ENCODE data around the gene OTOG.

- TF ChIP-seq REST (IDR thresholded peaks at IDR 0.05; ENCODE audit: insufficient read depth in 1 of 2, low read depth in 2 of 2, low read length in 2 of 2) (no peak), POLR2AphosphoS5 (IDR thresholded peaks at IDR 0.05; ENCODE audit: low read depth, low read length) (no peak), SIN3A (IDR thresholded peaks at IDR 0.05; ENCODE audit: borderline replicate concordance, insufficient read depth, low read length) (no peak)
These were observed 30.4 kb upstream of the OTOG start for GRCh38 chr11:17516551-17517150.

All from PFSK-1 (cell line).